Measurements from ENCODE around the gene SCN5A.
"Not testable (repeated sequence)": the region's sequence is repeated elsewhere in the genome, so short reads cannot be mapped to it uniquely, and the experiment has no call there.

- TF ChIP-seq CTCF (conservative IDR thresholded peaks at IDR 0.05; ENCODE audit: low read depth, low read length); RFX5 (IDR thresholded peaks at IDR 0.05; ENCODE audit: low read depth, low read length); RAD21 (IDR thresholded peaks at IDR 0.05; ENCODE audit: low read length); POLR2A (IDR thresholded peaks at IDR 0.05; ENCODE audit: low read depth, low read length); SMC3 (IDR thresholded peaks at IDR 0.05; ENCODE audit: low read depth, low read length); USF2 (IDR thresholded peaks at IDR 0.05; ENCODE audit: low read depth, low read length); CHD1 (IDR thresholded peaks at IDR 0.05; ENCODE audit: low read depth, low read length); FOS (IDR thresholded peaks at IDR 0.05; ENCODE audit: low read depth, low read length); NFE2L2 (IDR thresholded peaks at IDR 0.05; ENCODE audit: low read depth, low read length); MAFK (IDR thresholded peaks at IDR 0.05; ENCODE audit: low read depth, low read length); ELK1 (IDR thresholded peaks at IDR 0.05; ENCODE audit: borderline replicate concordance, low read depth, low read length): not testable (repeated sequence)
Measured at GRCh38 chr3:38566794-38567193, 82.7 kb downstream of the SCN5A start.

Data from IMR-90 (cell line).